OCI-LY7 (cell line): ENCODE results near the gene FOXK1.
"Not testable (repeated sequence)": the region's sequence is repeated elsewhere in the genome, so short reads cannot be mapped to it uniquely, and the experiment has no call there.

Source experiments
- EZH2phosphoT487 ChIP-seq: fragments of 200-600 bp; sonication (generic); IDR thresholded peaks from 2 replicates; pipeline ENCODE4 v1.6.1; 2018; ENCODE audit warnings: low read depth, borderline replicate concordance, mild to moderate bottlenecking, mixed run types, antibody characterized with exemption, low read length, moderate library complexity, mixed read lengths
- TF ChIP-seq, protein P1 (sequence below): fragments of 200-600 bp; sonication (generic); conservative IDR thresholded peaks from 2 replicates; pipeline ENCODE4 v1.5.1; 2014; ENCODE audit warnings: mild to moderate bottlenecking, antibody characterized with exemption, low read length, moderate library complexity, mixed read lengths

GRCh38 chr7:4794171-4794570, 112.1 kb downstream of the FOXK1 start:
- TF ChIP-seq, protein P1, sequence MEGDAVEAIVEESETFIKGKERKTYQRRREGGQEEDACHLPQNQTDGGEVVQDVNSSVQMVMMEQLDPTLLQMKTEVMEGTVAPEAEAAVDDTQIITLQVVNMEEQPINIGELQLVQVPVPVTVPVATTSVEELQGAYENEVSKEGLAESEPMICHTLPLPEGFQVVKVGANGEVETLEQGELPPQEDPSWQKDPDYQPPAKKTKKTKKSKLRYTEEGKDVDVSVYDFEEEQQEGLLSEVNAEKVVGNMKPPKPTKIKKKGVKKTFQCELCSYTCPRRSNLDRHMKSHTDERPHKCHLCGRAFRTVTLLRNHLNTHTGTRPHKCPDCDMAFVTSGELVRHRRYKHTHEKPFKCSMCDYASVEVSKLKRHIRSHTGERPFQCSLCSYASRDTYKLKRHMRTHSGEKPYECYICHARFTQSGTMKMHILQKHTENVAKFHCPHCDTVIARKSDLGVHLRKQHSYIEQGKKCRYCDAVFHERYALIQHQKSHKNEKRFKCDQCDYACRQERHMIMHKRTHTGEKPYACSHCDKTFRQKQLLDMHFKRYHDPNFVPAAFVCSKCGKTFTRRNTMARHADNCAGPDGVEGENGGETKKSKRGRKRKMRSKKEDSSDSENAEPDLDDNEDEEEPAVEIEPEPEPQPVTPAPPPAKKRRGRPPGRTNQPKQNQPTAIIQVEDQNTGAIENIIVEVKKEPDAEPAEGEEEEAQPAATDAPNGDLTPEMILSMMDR = not testable (repeated sequence)
- not testable (repeated sequence) for TF ChIP-seq EZH2phosphoT487
